Mucosa of stomach (tissue), 1 donor: ENCODE data around the gene PKHD1.

Experiments used
- H3K27me3 ChIP-seq: one replicate; pipeline ENCODE4 v1.7.0; 2013; ENCODE audit warnings: mild to moderate bottlenecking, low read length; ENCODE audit not compliant: control insufficient read depth, insufficient read depth
- H3K36me3 ChIP-seq: one replicate; pipeline ENCODE4 v1.7.0; 2013; ENCODE audit warnings: low read length; ENCODE audit not compliant: control insufficient read depth, insufficient read depth
- H3K4me1 ChIP-seq: one replicate; pipeline ENCODE4 v1.7.0; 2013; ENCODE audit warnings: mild to moderate bottlenecking, low read length; ENCODE audit not compliant: control insufficient read depth, insufficient read depth
- H3K4me3 ChIP-seq: one replicate; pipeline ENCODE4 v1.7.0; 2013; ENCODE audit warnings: low read length
- H3K9ac ChIP-seq: one replicate; pipeline ENCODE4 v1.7.0; 2013; ENCODE audit warnings: mild to moderate bottlenecking, low read length, moderate library complexity
- H3K9me3 ChIP-seq: one replicate; pipeline ENCODE4 v1.7.0; 2013; ENCODE audit warnings: mild to moderate bottlenecking, low read length, moderate library complexity; ENCODE audit not compliant: control insufficient read depth
- donor health status: Pancreatic carcinoma.

The PKHD1 gene

DNA sequence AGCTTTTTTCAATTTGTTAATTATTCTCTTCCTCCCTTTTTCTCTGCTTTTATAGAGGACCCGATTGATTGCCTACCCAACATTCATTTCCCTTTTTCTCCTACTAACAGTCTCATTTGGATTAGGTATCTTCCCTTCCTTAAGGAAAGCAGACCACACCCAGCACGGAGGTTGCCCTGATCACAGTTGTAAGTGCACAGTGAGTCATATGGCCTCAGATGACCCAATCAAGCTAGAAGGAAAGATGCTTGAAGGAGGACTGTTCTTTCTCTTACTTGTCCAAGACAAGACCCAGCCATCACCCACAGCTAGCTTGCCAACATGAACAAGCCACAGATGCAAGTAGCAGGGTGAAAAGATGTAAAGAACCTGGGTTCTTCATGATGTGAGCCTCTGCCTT is 518.6 kb downstream of the PKHD1 start:
- Histone ChIP-seq H3K9me3 (no peaks in the 10 kb centered on the region), H3K4me1 (no peaks in the 10 kb centered on the region), H3K4me3 (no peak overlapping the region), H3K36me3 (no peaks in the 10 kb centered on the region), H3K27me3 (no peaks in the 10 kb centered on the region), H3K9ac (no peak overlapping the region)

GRCh38 chr6:51565472-51565871 is 521.9 kb downstream of the PKHD1 start:
- H3K36me3 ChIP-seq = no peaks in the 10 kb centered on the region
- H3K4me3 ChIP-seq = no peak overlapping the region
- no peak overlapping the region for H3K9ac ChIP-seq
- H3K9me3 ChIP-seq = no peaks in the 10 kb centered on the region
- no peaks in the 10 kb centered on the region for H3K4me1 ChIP-seq
- H3K27me3 ChIP-seq = no peaks in the 10 kb centered on the region
